Neuron (in vitro differentiated cells): ENCODE data around the gene SOBP.

Experiments used
- H2AFZ ChIP-seq: one replicate; pipeline ENCODE4 v1.6.1; 2013; ENCODE audit warnings: low read depth, mild to moderate bottlenecking, inconsistent platforms, low read length, moderate library complexity
- H3K27me3 ChIP-seq: one replicate; pipeline ENCODE4 v1.6.1; 2013; ENCODE audit warnings: low read length; ENCODE audit not compliant: insufficient read depth
- H3K36me3 ChIP-seq: one replicate; pipeline ENCODE4 v1.6.1; 2013; ENCODE audit warnings: low read length; ENCODE audit not compliant: insufficient read depth
- H3K4me1 ChIP-seq: one replicate; pipeline ENCODE4 v1.6.1; 2013; ENCODE audit warnings: low read length; ENCODE audit not compliant: insufficient read depth
- H3K4me3 ChIP-seq: 2 replicates; pipeline ENCODE4 v1.5.1; 2013; ENCODE audit warnings: mild to moderate bottlenecking, low read length, moderate library complexity
- H3K9me3 ChIP-seq: one replicate; pipeline ENCODE4 v1.6.1; 2013; ENCODE audit warnings: low read length

Gene SOBP

DNA sequence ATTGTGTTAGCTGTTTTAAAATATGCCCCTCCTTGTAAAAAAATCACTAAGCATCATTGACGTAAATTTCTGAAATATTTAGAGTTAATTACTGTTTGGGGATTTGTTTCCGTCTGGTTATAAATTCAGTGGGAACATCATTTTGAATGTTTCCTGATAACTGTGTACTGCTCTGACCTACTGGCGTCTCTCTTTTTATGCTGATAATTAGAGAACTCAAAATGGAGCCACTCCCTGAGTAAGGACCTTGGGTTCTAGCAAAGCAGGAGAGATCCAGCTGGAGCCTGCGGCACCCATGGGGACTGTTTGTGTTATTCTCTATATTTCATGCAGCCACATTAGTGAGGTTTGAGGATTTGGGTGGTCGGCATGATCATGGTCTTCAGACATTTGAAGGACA, 124.9 kb downstream of the SOBP start:
- no peaks in the 10 kb centered on the region for H3K36me3 ChIP-seq
- no peaks in the 10 kb centered on the region for H3K27me3 ChIP-seq
- H3K9me3 ChIP-seq = no peaks in the 10 kb centered on the region
- no peak overlapping the region for H2AFZ ChIP-seq
- no peak overlapping the region for H3K4me3 ChIP-seq
- H3K4me1 ChIP-seq = peaks cover 53% of the 10 kb centered on the region

GRCh38 chr6:107616775-107617174, 126.9 kb downstream of the SOBP start:
- no peaks in the 10 kb centered on the region for H3K9me3 ChIP-seq
- H3K4me1 ChIP-seq = peaks cover 34% of the 10 kb centered on the region
- no peak overlapping the region for H2AFZ ChIP-seq
- H3K27me3 ChIP-seq = no peaks in the 10 kb centered on the region
- no peak overlapping the region for H3K4me3 ChIP-seq
- no peaks in the 10 kb centered on the region for H3K36me3 ChIP-seq

DNA sequence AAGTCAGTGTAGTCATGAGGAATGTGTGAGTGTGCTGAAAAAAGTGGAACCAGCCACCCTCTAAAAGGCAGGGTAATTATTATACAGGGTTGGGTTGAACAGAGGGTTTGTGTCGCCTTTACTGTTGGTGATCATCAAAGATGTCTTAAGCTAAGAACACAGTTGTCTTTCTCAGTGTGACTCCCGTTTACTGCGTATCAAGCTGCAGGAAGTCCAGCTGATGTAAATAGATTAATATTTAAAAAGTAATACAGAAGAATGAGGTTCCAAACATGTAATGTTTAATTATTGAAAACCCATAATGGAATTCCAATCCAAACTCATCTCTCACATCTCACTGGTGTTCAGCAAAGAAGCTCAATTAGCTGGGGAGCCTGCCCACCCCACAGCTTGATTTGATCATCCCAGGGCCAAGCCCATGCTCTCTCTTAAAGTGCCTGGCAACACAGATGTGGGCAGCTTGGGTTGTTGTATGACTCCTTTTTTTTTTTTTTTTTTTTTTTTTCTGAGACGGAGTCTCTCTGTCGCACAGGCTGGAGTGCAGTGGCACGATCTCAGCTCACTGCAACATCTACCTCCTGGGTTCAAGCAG, 127.5 kb downstream of the SOBP start:
- Histone ChIP-seq H3K4me3 (no peak overlapping the region), H3K4me1 (peaks cover 28% of the 10 kb centered on the region), H3K9me3 (no peaks in the 10 kb centered on the region), H3K27me3 (no peaks in the 10 kb centered on the region), H2AFZ (no peak overlapping the region), H3K36me3 (no peaks in the 10 kb centered on the region)

- no peaks in the 10 kb centered on the region for H3K27me3 ChIP-seq
- H3K4me3 ChIP-seq = no peak overlapping the region
- H2AFZ ChIP-seq = no peak overlapping the region
- no peaks in the 10 kb centered on the region for H3K9me3 ChIP-seq
- H3K4me1 ChIP-seq = peaks cover 20% of the 10 kb centered on the region
- H3K36me3 ChIP-seq = no peaks in the 10 kb centered on the region
Observed at GRCh38 chr6:107618672-107619071, 128.8 kb downstream of the SOBP start.

- H2AFZ ChIP-seq = no peak overlapping the region
- no peak overlapping the region for H3K4me3 ChIP-seq
- H3K27me3 ChIP-seq = no peaks in the 10 kb centered on the region
- peaks cover 15% of the 10 kb centered on the region for H3K4me1 ChIP-seq
- H3K36me3 ChIP-seq = no peaks in the 10 kb centered on the region
- no peaks in the 10 kb centered on the region for H3K9me3 ChIP-seq
Observed at GRCh38 chr6:107620732-107621131, 130.8 kb downstream of the SOBP start.

GRCh38 chr6:107621229-107621937, 131.5 kb downstream of the SOBP start:
- no peaks in the 10 kb centered on the region for H3K9me3 ChIP-seq
- no peaks in the 10 kb centered on the region for H3K36me3 ChIP-seq
- H3K4me3 ChIP-seq = no peak overlapping the region
- H3K27me3 ChIP-seq = no peaks in the 10 kb centered on the region
- peaks cover 10% of the 10 kb centered on the region for H3K4me1 ChIP-seq
- H2AFZ ChIP-seq = no peak overlapping the region

DNA sequence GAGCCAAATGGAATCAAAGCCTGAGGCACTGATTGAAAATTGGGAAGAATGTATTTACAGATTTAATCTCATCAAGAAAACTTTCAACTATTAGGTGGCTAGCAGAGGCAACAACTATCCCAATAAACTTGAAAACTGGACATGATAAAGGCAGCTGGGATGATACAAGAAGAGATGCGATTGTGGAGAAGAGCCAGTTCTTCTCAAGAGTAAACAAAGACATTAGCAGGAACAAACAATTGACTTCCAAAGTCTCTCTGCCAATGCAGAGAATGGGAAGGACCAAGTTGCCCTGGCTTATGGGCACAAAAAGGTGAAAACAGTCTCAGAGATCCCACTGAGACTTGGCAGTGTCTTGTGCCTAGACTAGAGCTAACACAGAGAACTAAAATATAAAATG, 132.4 kb downstream of the SOBP start:
- Histone ChIP-seq H2AFZ (no peak overlapping the region), H3K36me3 (no peaks in the 10 kb centered on the region), H3K4me1 (peaks cover 6% of the 10 kb centered on the region), H3K4me3 (no peak overlapping the region), H3K9me3 (no peaks in the 10 kb centered on the region), H3K27me3 (no peaks in the 10 kb centered on the region)

DNA sequence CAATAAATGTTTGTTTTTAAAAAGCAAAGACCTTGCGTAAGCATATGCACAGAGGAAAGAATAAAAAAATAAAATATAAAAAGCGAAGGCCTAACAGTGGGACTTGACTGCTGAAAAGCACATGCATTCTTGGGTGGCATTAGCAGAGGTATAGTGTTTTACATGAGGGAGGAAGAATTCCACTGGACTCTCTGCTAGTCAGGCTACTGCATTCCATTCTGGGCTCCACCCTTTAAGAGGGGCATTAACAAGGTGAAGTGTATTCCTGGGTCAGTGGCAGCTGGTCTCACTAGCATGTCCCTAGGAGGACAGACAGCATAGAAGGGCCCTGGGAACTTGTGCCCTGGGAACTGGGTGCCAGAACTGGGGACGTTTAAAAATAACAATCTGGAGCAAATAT, 134.1 kb downstream of the SOBP start:
- H3K27me3 ChIP-seq = no peaks in the 10 kb centered on the region
- H3K4me3 ChIP-seq = no peak overlapping the region
- H3K36me3 ChIP-seq = no peaks in the 10 kb centered on the region
- H3K9me3 ChIP-seq = no peaks in the 10 kb centered on the region
- H3K4me1 ChIP-seq = peaks cover 14% of the 10 kb centered on the region
- H2AFZ ChIP-seq = no peak overlapping the region

GRCh38 chr6:107624541-107624940, 134.6 kb downstream of the SOBP start:
- no peak overlapping the region for H3K4me3 ChIP-seq
- H3K27me3 ChIP-seq = no peaks in the 10 kb centered on the region
- H3K9me3 ChIP-seq = no peaks in the 10 kb centered on the region
- peaks cover 14% of the 10 kb centered on the region for H3K4me1 ChIP-seq
- H3K36me3 ChIP-seq = no peaks in the 10 kb centered on the region
- H2AFZ ChIP-seq = no peak overlapping the region

DNA sequence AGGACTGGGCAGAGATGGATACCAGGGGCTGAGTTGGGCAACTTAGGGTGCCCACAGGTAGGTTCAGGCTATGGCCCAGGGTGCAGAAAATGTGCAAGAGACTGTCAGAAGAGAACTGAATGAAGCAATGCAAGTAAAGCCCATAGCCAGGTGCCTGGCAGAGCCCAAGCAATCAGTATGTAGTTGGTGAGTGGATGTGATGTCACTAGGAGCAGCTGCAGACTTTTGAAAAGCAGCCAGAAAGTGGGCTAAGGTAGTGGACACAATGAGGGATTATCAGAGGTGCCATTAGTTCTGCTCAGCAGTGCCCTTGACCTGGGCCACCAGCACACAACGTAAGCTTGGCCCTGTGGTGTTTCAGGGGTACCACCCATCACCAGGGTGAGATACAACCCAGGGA, 135.3 kb downstream of the SOBP start:
- no peak overlapping the region for H3K4me3 ChIP-seq
- H2AFZ ChIP-seq = no peak overlapping the region
- H3K9me3 ChIP-seq = no peaks in the 10 kb centered on the region
- H3K4me1 ChIP-seq = peaks cover 14% of the 10 kb centered on the region
- no peaks in the 10 kb centered on the region for H3K27me3 ChIP-seq
- H3K36me3 ChIP-seq = no peaks in the 10 kb centered on the region

- no peak overlapping the region for H3K4me3 ChIP-seq
- peaks cover 14% of the 10 kb centered on the region for H3K4me1 ChIP-seq
- H3K27me3 ChIP-seq = no peaks in the 10 kb centered on the region
- H3K36me3 ChIP-seq = no peaks in the 10 kb centered on the region
- H2AFZ ChIP-seq = no peak overlapping the region
- no peaks in the 10 kb centered on the region for H3K9me3 ChIP-seq
Observed at GRCh38 chr6:107626645-107627044, 136.7 kb downstream of the SOBP start.

DNA sequence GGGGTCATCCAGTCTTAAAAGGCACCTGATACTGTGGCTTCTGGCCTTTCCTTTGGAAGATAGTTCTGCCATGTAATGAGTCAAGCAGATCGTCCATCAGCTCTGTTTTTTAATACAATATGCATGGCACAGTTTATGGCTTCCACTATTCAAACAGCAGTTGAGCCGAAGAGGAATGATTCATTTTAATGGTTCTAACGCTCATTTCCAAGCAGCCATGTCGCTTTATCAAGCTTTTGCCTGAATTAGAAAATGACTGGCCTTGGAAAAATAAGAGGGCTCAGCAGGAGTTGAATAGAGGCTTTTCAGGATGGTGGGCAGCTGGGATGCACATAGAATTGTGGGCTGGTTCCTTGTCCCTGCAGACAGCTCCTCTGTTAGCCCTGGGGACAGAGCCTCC, 138.1 kb downstream of the SOBP start:
- Histone ChIP-seq H2AFZ (no peak overlapping the region), H3K4me1 (peaks cover 14% of the 10 kb centered on the region), H3K27me3 (no peaks in the 10 kb centered on the region), H3K9me3 (no peaks in the 10 kb centered on the region), H3K4me3 (no peak overlapping the region), H3K36me3 (peaks cover 3% of the 10 kb centered on the region)

- H3K9me3 ChIP-seq = no peaks in the 10 kb centered on the region
- peaks cover 9% of the 10 kb centered on the region for H3K36me3 ChIP-seq
- H2AFZ ChIP-seq = no peak overlapping the region
- H3K4me1 ChIP-seq = peaks cover 14% of the 10 kb centered on the region
- no peak overlapping the region for H3K4me3 ChIP-seq
- no peaks in the 10 kb centered on the region for H3K27me3 ChIP-seq
Observed at GRCh38 chr6:107628878-107629277, 139.0 kb downstream of the SOBP start.
